Erythroblast (primary cell): ENCODE measurements around the gene TTC27.
"Not testable (repeated sequence)": the region's sequence is repeated elsewhere in the genome, so short reads cannot be mapped to it uniquely, and the experiment has no call there.

Source experiments
- DNase-seq, 2 experiments: peaks; one replicate each; lab custom pipeline; 2025; lab: John Stamatoyannopoulos, UW
- GATA1 ChIP-seq: IDR thresholded peaks from 2 replicates; pipeline ENCODE4 v1.6.1; 2011; ENCODE audit warnings: low read depth, mild to moderate bottlenecking, control low read depth, low read length, moderate library complexity
- POLR2A ChIP-seq: IDR thresholded peaks from 2 replicates; pipeline ENCODE4 v1.6.1; 2011; ENCODE audit warnings: mild to moderate bottlenecking, low read length

TTC27 gene

GRCh38 chr2:32719933-32720716 lies 92.3 kb downstream of the TTC27 start:
- no peak for TF ChIP-seq POLR2A
- no peak for TF ChIP-seq GATA1
- DNase-seq = no peak

- TF ChIP-seq GATA1 = no peak
- TF ChIP-seq POLR2A = no peak
These were observed 92.9 kb downstream of the TTC27 start for GRCh38 chr2:32720771-32721170.

DNA sequence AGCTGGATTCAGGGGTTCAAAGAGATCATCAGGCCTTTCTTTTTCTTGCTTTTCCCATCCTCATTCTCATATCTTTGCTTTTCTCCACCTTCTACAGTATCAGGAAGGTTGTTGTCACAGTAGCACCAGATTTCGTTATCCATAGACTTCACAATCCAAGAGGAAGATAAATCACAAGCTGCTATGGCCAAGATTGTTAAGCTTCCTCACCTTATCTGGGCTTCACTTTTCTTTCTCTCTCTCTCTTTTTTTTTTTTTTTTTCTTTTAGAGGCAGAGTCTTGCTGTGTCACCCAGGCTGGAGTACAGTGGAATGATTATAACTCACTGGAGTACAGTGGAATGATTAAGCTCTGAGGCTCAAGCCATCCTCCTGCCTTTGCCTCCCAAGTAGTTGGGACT lies 93.5 kb downstream of the TTC27 start:
- TF ChIP-seq POLR2A (no peak), GATA1 (no peak)
- peak; percentile 29 to 67 for DNase-seq

More at GRCh38 chr2:32720771-32721170, 92.9 kb downstream of the TTC27 start:
- DNase-seq = no peak

- DNase-seq = no peak
- TF ChIP-seq GATA1 (no peak), POLR2A (no peak)
These were observed 95.7 kb downstream of the TTC27 start for GRCh38 chr2:32723467-32724079.

GRCh38 chr2:32726678-32727077 lies 98.8 kb downstream of the TTC27 start:
- DNase-seq = not testable (repeated sequence)

- TF ChIP-seq POLR2A (no peak), GATA1 (no peak)
- DNase-seq = no peak
These were observed 99.3 kb downstream of the TTC27 start for GRCh38 chr2:32727157-32727556.

GRCh38 chr2:32730958-32731357 lies 103.1 kb downstream of the TTC27 start:
- not testable (repeated sequence) for DNase-seq

- no peak for DNase-seq
- TF ChIP-seq GATA1 (no peak), POLR2A (no peak)
These were observed 104.3 kb downstream of the TTC27 start for GRCh38 chr2:32732120-32732519.

- no peak for TF ChIP-seq POLR2A
- no peak for TF ChIP-seq GATA1
These were observed 105.1 kb downstream of the TTC27 start for GRCh38 chr2:32732912-32733472.

DNA sequence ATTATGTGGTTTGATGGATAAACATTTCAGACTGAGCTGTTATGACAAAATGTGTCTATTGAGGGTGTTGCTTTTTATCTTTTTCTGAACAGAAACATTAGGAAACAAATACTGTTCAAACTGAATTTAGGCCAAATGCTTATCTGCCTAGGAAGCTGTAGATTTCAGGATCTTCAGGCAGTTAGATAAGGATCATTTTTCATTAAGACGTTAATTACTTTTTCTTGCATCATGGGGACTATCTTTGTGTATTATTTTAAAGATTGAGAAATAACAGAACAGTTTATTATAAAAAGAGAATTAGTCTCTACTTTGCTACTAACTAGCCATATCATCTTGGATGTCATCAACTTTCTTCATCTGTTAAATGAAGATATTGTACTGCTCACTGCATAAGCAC lies 107.5 kb downstream of the TTC27 start:
- peak; percentile 50 to 60 for DNase-seq
- TF ChIP-seq POLR2A (no peak), GATA1 (no peak)

More at GRCh38 chr2:32732912-32733472, 105.1 kb downstream of the TTC27 start:
- DNase-seq = no peak

- no peak for DNase-seq
- TF ChIP-seq GATA1 (no peak), POLR2A (no peak)
These were observed 111.1 kb downstream of the TTC27 start for GRCh38 chr2:32738939-32739338.

- TF ChIP-seq POLR2A (no peak), GATA1 (no peak)
- no peak for DNase-seq
These were observed 111.8 kb downstream of the TTC27 start for GRCh38 chr2:32739664-32740063.

DNA sequence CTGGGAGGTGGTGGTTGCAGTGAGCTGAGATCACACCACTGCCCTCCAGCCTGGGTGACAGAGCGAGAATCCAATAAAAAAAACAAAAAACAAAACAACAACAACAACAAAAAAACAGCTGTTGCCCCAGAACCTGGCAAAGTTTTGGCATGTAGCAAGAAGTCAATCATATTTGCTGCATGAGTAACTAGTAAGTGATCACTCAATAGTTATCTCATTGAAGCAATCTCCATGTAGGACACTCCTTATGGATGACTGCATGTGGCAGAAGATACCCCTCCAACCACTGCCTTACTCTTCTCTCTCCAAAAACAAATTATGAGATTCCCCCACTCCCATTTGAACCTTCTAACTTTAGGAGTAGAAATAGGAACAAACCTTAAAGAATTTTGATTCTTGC lies 113.7 kb downstream of the TTC27 start:
- peak; percentile 15 to 40 for DNase-seq
- TF ChIP-seq POLR2A = no peak
- no peak for TF ChIP-seq GATA1

- no peak for TF ChIP-seq POLR2A
- TF ChIP-seq GATA1 = no peak
- DNase-seq = peak; percentile 37 to 53
These were observed 114.5 kb downstream of the TTC27 start for GRCh38 chr2:32742376-32742775.
